Measurements from ENCODE around the gene KRT33B. TPM values are rescaled to one million over a fixed set of nuclear protein-coding genes. Genes with fewer than 3 reads are reported as not detected.
"Not testable (repeated sequence)": the region's sequence is repeated elsewhere in the genome, so short reads cannot be mapped to it uniquely, and the experiment has no call there.

Gene KRT33B
- total RNA-seq, 1 donor from 2014 or later, result not detected

DNA sequence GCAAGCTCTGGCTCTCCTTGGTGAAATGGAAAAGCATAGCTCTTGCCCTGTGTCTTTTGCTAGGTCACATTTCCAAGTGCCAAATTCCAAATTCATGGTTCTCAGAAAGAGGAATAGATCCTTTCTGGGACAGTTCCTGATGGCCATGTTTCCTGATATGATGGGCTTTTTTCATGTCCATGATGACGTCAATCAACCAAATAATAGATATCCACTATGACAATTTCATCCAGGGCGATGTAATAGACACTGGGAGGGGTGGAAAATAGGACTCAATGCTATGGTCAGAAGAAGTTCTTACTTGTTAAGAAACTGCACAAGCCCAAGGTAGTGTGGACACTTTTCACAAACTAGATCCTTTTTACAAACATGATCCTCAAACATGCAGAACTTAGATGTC, 18.4 kb downstream of the KRT33B start:
- Histone ChIP-seq H3K27me3 (no peaks in the 10 kb centered on the region), H3K4me3 (no peak overlapping the region), H3K36me3 (no peaks in the 10 kb centered on the region), H3K4me1 (no peaks in the 10 kb centered on the region), H3K9me3 (no peaks in the 10 kb centered on the region), H3K27ac (no peak overlapping the region)
- TF ChIP-seq, protein P1, sequence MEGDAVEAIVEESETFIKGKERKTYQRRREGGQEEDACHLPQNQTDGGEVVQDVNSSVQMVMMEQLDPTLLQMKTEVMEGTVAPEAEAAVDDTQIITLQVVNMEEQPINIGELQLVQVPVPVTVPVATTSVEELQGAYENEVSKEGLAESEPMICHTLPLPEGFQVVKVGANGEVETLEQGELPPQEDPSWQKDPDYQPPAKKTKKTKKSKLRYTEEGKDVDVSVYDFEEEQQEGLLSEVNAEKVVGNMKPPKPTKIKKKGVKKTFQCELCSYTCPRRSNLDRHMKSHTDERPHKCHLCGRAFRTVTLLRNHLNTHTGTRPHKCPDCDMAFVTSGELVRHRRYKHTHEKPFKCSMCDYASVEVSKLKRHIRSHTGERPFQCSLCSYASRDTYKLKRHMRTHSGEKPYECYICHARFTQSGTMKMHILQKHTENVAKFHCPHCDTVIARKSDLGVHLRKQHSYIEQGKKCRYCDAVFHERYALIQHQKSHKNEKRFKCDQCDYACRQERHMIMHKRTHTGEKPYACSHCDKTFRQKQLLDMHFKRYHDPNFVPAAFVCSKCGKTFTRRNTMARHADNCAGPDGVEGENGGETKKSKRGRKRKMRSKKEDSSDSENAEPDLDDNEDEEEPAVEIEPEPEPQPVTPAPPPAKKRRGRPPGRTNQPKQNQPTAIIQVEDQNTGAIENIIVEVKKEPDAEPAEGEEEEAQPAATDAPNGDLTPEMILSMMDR (IDR thresholded peaks at IDR 0.05), result no peak
- no peak for DNase-seq (ENCODE audit: low spot score in 2 of 2)
- intact Hi-C loops (cut with DNase I), result no loop called here

DNA sequence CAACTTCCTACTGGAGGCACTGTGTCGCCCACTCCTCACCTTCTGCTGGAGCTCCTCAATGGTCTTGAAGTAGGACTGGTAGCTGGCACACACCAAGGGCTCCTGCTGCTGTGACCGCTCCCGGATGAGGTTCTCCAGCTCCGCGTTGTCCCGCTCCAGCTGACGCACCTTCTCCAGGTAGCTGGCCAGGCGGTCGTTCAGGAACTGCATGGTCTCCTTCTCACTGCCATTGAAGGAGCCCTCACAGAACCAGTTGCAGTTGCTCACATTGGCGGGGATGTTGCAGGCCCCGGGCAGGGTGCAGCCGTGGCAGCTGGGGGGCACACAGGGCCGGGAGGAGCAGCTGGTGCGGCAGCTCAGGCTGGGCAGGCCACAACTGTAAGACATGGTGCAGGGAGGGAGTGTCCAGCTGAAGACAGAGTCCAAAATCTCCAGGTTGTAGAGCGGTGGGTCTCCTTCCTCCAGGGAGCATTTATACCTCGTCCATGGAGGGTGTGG, 19.2 kb downstream of the KRT33B start, which contains the start of gene KRT33A:
TSS of gene KRT33A (minus strand) at position 448 of the 498 bp plus-strand sequence. CDS start at position 387, 61 bp downstream.
- H3K27ac ChIP-seq; H3K4me3 ChIP-seq; intact Hi-C loops (cut with DNase I): not testable (repeated sequence)

DNA sequence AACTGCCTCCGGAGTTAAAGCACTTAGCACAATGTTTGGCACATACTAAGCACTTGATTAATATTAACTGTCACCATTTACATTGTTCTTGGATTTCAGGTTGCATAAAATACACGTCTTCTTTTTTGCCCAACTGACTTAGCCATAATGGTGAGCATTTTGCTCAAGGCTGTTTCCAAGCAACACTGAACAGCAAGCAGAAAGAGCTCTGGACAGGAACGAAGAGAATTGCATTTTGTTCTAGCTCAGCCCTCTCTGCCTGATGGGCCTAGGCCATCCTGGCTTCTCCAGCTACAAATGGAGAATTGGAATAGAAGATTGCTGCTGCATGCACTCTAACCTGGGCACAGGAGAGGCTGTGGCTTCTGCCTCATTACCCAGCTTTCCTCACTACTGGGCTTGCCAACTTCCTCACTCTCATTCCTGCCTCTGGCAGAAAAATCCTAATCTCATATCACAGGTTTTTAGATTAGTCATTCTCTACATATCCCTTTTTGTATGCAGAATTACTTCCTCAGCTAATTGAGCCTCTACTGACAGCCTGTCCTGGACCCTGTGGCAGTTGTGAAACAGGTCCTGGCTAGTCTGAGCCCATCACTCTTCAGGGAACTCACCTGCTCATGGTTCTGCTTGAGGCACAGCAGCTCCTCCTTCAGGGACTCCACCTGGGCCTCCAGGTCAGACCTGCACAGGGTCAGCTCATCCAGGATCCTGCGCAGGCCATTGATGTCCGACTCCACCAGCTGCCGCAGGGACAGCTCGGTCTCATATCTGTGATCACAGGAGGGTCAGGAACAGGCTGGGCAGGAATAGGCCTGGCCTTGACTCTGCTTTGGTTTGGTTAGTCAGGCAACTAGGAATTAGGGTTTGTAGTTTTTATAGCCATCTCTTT, 21.5 kb downstream of the KRT33B start:
- Histone ChIP-seq H3K36me3 (no peaks in the 10 kb centered on the region), H3K4me3 (no peak overlapping the region), H3K9me3 (no peaks in the 10 kb centered on the region), H3K27me3 (no peaks in the 10 kb centered on the region), H3K27ac (no peak overlapping the region), H3K4me1 (no peaks in the 10 kb centered on the region)
- intact Hi-C loops (cut with DNase I), result no loop called here
- TF ChIP-seq, protein P1 (IDR thresholded peaks at IDR 0.05), result no peak
- DNase-seq (ENCODE audit: low spot score in 2 of 2), result no peak

More for the DNA sequence above, 19.2 kb downstream of the KRT33B start, which contains the start of gene KRT33A:
- H3K9me3 ChIP-seq; DNase-seq (ENCODE audit: low spot score in 2 of 2); H3K27me3 ChIP-seq; H3K36me3 ChIP-seq; H3K4me1 ChIP-seq: not testable (repeated sequence)

DNA sequence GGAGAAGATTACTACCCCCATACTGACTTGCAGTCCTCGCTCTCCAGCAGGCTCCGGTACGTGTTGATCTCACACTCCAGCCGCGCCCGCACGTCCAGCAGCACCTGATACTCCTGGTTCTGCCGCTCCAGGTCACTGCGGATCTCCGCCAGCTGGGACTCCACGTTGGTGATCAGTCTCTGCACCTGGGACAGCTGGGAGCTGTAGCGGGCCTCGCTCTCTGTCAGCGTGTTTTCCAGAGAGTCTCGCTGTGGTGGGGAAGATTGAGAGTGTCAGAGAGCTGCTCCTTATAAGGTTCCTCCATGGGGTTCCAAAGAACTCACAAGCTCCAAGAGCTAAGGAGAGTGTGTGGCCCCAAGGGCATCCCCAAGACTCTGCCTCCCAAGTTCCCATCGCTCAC, 23.2 kb downstream of the KRT33B start:
- H3K4me1 ChIP-seq; H3K4me3 ChIP-seq; DNase-seq (ENCODE audit: low spot score in 2 of 2); H3K27me3 ChIP-seq; H3K9me3 ChIP-seq; H3K27ac ChIP-seq; H3K36me3 ChIP-seq; intact Hi-C loops (cut with DNase I): not testable (repeated sequence)

DNA sequence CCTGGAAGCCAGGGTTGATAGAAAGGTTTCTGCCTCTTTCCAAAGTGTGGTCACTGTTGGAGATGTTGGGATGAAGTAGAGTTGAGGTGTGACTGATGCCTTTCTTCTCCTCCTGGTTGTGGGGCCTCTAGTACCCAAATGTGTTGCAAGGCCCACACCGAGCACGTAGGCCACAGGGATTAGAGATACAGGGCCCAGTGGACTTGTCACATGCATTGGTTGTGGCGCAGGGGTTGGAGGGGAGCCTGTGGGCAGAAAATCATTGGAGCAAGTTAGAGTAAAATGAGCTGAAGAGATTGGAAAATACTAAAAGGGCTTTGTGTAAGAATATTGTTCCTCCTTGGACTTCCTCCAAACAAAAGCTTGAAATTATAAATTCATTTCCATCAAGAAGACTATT, 23.6 kb downstream of the KRT33B start:
- no peak for DNase-seq (ENCODE audit: low spot score in 2 of 2)
- H3K4me3 ChIP-seq, result no peak overlapping the region
- no peaks in the 10 kb centered on the region for H3K36me3 ChIP-seq
- H3K9me3 ChIP-seq, result no peaks in the 10 kb centered on the region
- TF ChIP-seq, protein P1 (IDR thresholded peaks at IDR 0.05), result no peak
- H3K27me3 ChIP-seq, result no peaks in the 10 kb centered on the region
- no peak overlapping the region for H3K27ac ChIP-seq
- intact Hi-C loops (cut with DNase I), result no loop called here
- H3K4me1 ChIP-seq, result no peaks in the 10 kb centered on the region

DNA sequence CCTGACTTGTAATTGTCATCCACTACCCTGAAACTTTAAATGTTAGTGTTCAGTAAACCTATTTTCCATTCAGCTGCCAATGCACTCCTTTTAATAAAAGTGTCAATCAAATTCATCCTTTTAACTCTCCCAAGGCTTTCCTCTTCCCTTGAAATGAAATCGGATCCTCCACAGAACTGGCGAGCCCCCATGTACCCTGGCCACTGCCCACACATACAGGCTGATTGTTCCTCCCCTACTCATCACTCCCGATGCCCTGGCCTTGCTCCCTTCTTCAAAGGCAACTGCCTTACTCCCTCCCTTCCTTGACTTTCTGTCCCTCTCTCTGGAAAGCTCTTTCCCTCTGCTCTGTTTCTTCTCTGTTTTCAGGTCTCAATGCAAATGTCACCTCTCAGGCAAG, 26.6 kb downstream of the KRT33B start:
- no peaks in the 10 kb centered on the region for H3K9me3 ChIP-seq
- no peak for DNase-seq (ENCODE audit: low spot score in 2 of 2)
- no peak overlapping the region for H3K27ac ChIP-seq
- H3K27me3 ChIP-seq, result no peaks in the 10 kb centered on the region
- TF ChIP-seq, protein P1 (IDR thresholded peaks at IDR 0.05), result no peak
- no peak overlapping the region for H3K4me3 ChIP-seq
- no peaks in the 10 kb centered on the region for H3K36me3 ChIP-seq
- intact Hi-C loops (cut with DNase I), result no loop called here
- no peaks in the 10 kb centered on the region for H3K4me1 ChIP-seq

All from ascending aorta (tissue), 2 donors.